Measurements from ENCODE around the gene MCCD1. TPM values are rescaled to one million over a fixed set of nuclear protein-coding genes. Genes with fewer than 3 reads are reported as not detected.

MCCD1 gene
- total RNA-seq, 1 experiment from 2014 or later, result not detected

DNA sequence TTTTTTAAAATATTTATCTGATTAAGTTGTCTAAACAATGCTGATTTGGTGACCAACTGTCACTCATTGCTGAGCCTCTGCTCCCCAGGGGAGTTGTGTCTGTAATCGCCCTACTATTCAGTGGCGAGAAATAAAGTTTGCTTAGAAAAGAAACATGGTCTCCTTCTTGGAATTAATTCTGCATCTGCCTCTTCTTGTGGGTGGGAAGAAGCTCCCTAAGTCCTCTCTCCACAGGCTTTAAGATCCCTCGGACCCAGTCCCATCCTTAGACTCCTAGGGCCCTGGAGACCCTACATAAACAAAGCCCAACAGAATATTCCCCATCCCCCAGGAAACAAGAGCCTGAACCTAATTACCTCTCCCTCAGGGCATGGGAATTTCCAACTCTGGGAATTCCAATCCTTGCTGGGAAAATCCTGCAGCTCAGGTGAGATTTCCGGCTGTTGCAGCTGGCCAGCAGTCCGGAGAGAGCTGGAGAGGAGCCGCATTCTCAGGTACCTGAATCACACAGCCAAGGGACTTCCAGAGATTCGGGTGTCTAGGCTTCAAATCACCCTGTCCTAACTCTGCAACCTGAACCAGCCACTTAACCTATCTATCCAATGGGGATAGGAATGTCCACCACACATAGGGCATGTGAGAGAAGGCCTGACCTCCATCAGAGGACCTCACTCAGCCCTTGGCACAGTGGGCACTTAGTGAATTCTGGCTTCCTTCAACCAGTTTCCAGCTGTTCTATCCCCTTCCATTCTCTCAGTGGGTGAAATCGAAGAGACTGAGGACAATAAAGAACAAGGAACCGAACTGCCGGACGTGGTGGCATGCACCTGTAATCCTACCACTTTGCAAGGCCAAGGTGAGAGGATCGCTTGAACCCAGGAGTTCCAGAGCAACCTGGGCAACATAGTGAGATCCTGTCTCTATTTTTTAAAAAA, 49.7 kb downstream of the MCCD1 start:
- peak; percentile 13 for ATAC-seq
- no peak overlapping the region; the same call in 1 of the 2 replicates for H3K4me3 Mint-ChIP-seq
- H3K27me3 Mint-ChIP-seq (ENCODE audit: low read depth), result peaks cover 57% of the 10 kb centered on the region

More for the DNA sequence above, 49.7 kb downstream of the MCCD1 start:
- H3K36me3 Mint-ChIP-seq, result no peaks in the 10 kb centered on the region
- peaks cover 46% of the 10 kb centered on the region for H3K4me1 Mint-ChIP-seq
- peak overlapping the region; percentile 82 for H3K27ac Mint-ChIP-seq
- no peaks in the 10 kb centered on the region for H3K9me3 Mint-ChIP-seq
- CTCF ChIA-PET, result interaction anchor here (1.5 to 15.1 kb wide), 3 partner anchors 19 to 32 kb away, joined by 6 to 293 read pairs (median 13); partner anchors contain the start of genes ATP6V1G2 and NCR3
- POLR2A ChIA-PET, result interaction anchor here (0.5 kb wide), 1 partner anchor 17 kb away, joined by 3 read pairs; no protein-coding TSS in a partner anchor
- DNase-seq (ENCODE audit: low spot score), result peak; percentile 38
- TF ChIP-seq, protein P1, sequence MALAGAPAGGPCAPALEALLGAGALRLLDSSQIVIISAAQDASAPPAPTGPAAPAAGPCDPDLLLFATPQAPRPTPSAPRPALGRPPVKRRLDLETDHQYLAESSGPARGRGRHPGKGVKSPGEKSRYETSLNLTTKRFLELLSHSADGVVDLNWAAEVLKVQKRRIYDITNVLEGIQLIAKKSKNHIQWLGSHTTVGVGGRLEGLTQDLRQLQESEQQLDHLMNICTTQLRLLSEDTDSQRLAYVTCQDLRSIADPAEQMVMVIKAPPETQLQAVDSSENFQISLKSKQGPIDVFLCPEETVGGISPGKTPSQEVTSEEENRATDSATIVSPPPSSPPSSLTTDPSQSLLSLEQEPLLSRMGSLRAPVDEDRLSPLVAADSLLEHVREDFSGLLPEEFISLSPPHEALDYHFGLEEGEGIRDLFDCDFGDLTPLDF (CRISPR knock-in tag; IDR thresholded peaks at IDR 0.05), result no peak
- TF ChIP-seq, protein P2, sequence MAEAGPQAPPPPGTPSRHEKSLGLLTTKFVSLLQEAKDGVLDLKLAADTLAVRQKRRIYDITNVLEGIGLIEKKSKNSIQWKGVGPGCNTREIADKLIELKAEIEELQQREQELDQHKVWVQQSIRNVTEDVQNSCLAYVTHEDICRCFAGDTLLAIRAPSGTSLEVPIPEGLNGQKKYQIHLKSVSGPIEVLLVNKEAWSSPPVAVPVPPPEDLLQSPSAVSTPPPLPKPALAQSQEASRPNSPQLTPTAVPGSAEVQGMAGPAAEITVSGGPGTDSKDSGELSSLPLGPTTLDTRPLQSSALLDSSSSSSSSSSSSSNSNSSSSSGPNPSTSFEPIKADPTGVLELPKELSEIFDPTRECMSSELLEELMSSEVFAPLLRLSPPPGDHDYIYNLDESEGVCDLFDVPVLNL (CRISPR knock-in tag; IDR thresholded peaks at IDR 0.05; ENCODE audit: borderline replicate concordance, low read depth), result no peak
- TF ChIP-seq, protein P3, sequence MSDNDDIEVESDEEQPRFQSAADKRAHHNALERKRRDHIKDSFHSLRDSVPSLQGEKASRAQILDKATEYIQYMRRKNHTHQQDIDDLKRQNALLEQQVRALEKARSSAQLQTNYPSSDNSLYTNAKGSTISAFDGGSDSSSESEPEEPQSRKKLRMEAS (CRISPR knock-in tag; IDR thresholded peaks at IDR 0.05), result no peak
- TF ChIP-seq, protein P4, sequence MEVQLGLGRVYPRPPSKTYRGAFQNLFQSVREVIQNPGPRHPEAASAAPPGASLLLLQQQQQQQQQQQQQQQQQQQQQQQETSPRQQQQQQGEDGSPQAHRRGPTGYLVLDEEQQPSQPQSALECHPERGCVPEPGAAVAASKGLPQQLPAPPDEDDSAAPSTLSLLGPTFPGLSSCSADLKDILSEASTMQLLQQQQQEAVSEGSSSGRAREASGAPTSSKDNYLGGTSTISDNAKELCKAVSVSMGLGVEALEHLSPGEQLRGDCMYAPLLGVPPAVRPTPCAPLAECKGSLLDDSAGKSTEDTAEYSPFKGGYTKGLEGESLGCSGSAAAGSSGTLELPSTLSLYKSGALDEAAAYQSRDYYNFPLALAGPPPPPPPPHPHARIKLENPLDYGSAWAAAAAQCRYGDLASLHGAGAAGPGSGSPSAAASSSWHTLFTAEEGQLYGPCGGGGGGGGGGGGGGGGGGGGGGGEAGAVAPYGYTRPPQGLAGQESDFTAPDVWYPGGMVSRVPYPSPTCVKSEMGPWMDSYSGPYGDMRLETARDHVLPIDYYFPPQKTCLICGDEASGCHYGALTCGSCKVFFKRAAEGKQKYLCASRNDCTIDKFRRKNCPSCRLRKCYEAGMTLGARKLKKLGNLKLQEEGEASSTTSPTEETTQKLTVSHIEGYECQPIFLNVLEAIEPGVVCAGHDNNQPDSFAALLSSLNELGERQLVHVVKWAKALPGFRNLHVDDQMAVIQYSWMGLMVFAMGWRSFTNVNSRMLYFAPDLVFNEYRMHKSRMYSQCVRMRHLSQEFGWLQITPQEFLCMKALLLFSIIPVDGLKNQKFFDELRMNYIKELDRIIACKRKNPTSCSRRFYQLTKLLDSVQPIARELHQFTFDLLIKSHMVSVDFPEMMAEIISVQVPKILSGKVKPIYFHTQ (CRISPR knock-in tag; IDR thresholded peaks at IDR 0.05), result no peak
- no peak for TF ChIP-seq TP53 (CRISPR knock-in tag; IDR thresholded peaks at IDR 0.05)
- TF ChIP-seq TEAD4 (CRISPR knock-in tag; IDR thresholded peaks at IDR 0.05), result no peak
- no peak for TF ChIP-seq NFYB (CRISPR knock-in tag; conservative IDR thresholded peaks at IDR 0.05; ENCODE audit: low read depth)
- TF ChIP-seq, protein P5, sequence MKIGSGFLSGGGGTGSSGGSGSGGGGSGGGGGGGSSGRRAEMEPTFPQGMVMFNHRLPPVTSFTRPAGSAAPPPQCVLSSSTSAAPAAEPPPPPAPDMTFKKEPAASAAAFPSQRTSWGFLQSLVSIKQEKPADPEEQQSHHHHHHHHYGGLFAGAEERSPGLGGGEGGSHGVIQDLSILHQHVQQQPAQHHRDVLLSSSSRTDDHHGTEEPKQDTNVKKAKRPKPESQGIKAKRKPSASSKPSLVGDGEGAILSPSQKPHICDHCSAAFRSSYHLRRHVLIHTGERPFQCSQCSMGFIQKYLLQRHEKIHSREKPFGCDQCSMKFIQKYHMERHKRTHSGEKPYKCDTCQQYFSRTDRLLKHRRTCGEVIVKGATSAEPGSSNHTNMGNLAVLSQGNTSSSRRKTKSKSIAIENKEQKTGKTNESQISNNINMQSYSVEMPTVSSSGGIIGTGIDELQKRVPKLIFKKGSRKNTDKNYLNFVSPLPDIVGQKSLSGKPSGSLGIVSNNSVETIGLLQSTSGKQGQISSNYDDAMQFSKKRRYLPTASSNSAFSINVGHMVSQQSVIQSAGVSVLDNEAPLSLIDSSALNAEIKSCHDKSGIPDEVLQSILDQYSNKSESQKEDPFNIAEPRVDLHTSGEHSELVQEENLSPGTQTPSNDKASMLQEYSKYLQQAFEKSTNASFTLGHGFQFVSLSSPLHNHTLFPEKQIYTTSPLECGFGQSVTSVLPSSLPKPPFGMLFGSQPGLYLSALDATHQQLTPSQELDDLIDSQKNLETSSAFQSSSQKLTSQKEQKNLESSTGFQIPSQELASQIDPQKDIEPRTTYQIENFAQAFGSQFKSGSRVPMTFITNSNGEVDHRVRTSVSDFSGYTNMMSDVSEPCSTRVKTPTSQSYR (CRISPR knock-in tag; IDR thresholded peaks at IDR 0.05), result no peak
- TF ChIP-seq, protein P6, sequence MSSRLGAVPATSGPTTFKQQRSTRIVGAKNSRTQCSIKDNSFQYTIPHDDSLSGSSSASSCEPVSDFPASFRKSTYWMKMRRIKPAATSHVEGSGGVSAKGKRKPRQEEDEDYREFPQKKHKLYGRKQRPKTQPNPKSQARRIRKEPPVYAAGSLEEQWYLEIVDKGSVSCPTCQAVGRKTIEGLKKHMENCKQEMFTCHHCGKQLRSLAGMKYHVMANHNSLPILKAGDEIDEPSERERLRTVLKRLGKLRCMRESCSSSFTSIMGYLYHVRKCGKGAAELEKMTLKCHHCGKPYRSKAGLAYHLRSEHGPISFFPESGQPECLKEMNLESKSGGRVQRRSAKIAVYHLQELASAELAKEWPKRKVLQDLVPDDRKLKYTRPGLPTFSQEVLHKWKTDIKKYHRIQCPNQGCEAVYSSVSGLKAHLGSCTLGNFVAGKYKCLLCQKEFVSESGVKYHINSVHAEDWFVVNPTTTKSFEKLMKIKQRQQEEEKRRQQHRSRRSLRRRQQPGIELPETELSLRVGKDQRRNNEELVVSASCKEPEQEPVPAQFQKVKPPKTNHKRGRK (CRISPR knock-in tag; IDR thresholded peaks at IDR 0.05; ENCODE audit: borderline replicate concordance), result no peak
- no peak for TF ChIP-seq PRRX2 (CRISPR knock-in tag; IDR thresholded peaks at IDR 0.05)
- TF ChIP-seq IRF2 (CRISPR knock-in tag; IDR thresholded peaks at IDR 0.05; ENCODE audit: borderline replicate concordance, low read depth), result no peak
- TF ChIP-seq GABPB1 (CRISPR knock-in tag; IDR thresholded peaks at IDR 0.05), result no peak
- TF ChIP-seq, protein P7, sequence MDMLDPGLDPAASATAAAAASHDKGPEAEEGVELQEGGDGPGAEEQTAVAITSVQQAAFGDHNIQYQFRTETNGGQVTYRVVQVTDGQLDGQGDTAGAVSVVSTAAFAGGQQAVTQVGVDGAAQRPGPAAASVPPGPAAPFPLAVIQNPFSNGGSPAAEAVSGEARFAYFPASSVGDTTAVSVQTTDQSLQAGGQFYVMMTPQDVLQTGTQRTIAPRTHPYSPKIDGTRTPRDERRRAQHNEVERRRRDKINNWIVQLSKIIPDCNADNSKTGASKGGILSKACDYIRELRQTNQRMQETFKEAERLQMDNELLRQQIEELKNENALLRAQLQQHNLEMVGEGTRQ (CRISPR knock-in tag; IDR thresholded peaks at IDR 0.05), result no peak
- TF ChIP-seq, protein P8, sequence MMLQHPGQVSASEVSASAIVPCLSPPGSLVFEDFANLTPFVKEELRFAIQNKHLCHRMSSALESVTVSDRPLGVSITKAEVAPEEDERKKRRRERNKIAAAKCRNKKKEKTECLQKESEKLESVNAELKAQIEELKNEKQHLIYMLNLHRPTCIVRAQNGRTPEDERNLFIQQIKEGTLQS (CRISPR knock-in tag; conservative IDR thresholded peaks at IDR 0.05), result no peak
- TF ChIP-seq OVOL2 (CRISPR knock-in tag; IDR thresholded peaks at IDR 0.05; ENCODE audit: borderline replicate concordance), result no peak
- no peak for TF ChIP-seq GRHL2 (CRISPR knock-in tag; IDR thresholded peaks at IDR 0.05; ENCODE audit: insufficient replicate concordance, severe bottlenecking)
- TF ChIP-seq NR3C1 (CRISPR knock-in tag; conservative IDR thresholded peaks at IDR 0.05; ENCODE audit: low read depth), result no peak
- no peak for TF ChIP-seq ZNF121 (CRISPR knock-in tag; IDR thresholded peaks at IDR 0.05)
- TF ChIP-seq MXD4 (CRISPR knock-in tag; IDR thresholded peaks at IDR 0.05; ENCODE audit: borderline replicate concordance), result no peak
